Mucosa of descending colon (tissue), 3 donors: ENCODE results near the gene YIPF3. TPM values are rescaled to one million over a fixed set of nuclear protein-coding genes. Genes with fewer than 3 reads are reported as not detected.
A peak's percentile ranks its signal among the peaks of the same experiment; 100 is the strongest.

Experiments
- ATAC-seq: fragments of 200-7000 bp; cut with Tn5 transposase; one replicate; pipeline ENCODE4 v1.9.1; 2020; ENCODE audit warnings: mild to moderate bottlenecking, moderate library complexity
- DNase-seq, 3 donors: peaks; one replicate each; pipeline ENCODE4 v3.0.0-alpha.2; 2020
- H3K36me3 ChIP-seq: fragments of 200-600 bp; one replicate; pipeline ENCODE4 v1.8.0; 2021; ENCODE audit warnings: low read depth, mild to moderate bottlenecking
- H3K4me1 ChIP-seq: fragments of 200-600 bp; one replicate; pipeline ENCODE4 v1.8.0; 2021; ENCODE audit warnings: low read depth, mild to moderate bottlenecking
- H3K4me3 ChIP-seq: fragments of 200-600 bp; one replicate; pipeline ENCODE4 v1.8.0; 2021; ENCODE audit warnings: mild to moderate bottlenecking
- H3K9me3 ChIP-seq: fragments of 200-600 bp; one replicate; pipeline ENCODE4 v1.8.0; 2021; ENCODE audit warnings: mild to moderate bottlenecking
- intact Hi-C, 2 donors: fragments of 100-400 bp; cut with DNase I in 1 of 2; cut with micrococcal nuclease in 1 of 2; formaldehyde crosslinking; loops; one replicate each; pipeline versions ENCODE4 v1.11.0 to v1.11.1; 2022; cut with DNase I, micrococcal nuclease
- total RNA-seq, 3 donors: library from RNA; stranded (reverse); fragmentation: NEBNext Ultra II Directional in 2 of 3; extraction: Animal tissue kit (Norgen Biotek cat#: 25700) in 2 of 3; gene quantifications; one replicate each; pipeline versions ENCODE4 v1.2.1 to v1.2.4, GENCODE V29; 2021 to 2023
- TF ChIP-seq, protein P1 (sequence below): fragments of 200-600 bp; IDR thresholded peaks from one replicate; pipeline ENCODE4 v1.8.0; 2022; ENCODE audit warnings: antibody characterized with exemption, mild to moderate bottlenecking
- donor health status: DM: no; HTN: no; CAD: no; lungs with moderate emphysema.
- donor health status: DM: no; HTN: no; CAD: no.
- donor health status: DM: no; HTN: yes; CAD: no.

The YIPF3 gene
- total RNA-seq, 3 donors from 2014 or later, result 88.4 to 131 (median 105) TPM

DNA sequence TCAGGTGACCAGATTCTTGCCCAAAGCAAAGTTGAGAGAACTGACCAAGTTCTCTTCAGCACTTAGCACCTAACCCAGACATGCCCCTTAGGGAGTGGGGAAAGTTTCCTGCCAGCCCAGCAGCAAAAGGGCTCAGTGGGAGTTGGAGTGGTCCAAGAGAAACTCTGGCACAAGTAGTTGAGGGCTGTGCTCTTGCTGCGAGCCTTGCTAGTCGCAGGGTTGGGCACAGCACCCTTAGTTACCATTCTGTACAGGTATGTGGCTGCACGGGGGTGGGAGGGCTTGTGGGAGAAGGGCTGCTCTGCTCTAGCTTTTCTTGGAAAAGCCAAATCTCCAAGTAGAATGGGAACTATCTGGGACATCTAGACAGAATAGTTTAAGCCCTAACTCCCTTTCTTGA is 6.6 kb upstream of the YIPF3 start:
- no peak for DNase-seq
- Histone ChIP-seq H3K9me3 (no peaks in the 10 kb centered on the region), H3K36me3 (no peaks in the 10 kb centered on the region), H3K4me1 (peaks cover 2% of the 10 kb centered on the region), H3K4me3 (no peak overlapping the region)
- intact Hi-C loops, result no loop called here
- no peak for ATAC-seq
- TF ChIP-seq, protein P1, sequence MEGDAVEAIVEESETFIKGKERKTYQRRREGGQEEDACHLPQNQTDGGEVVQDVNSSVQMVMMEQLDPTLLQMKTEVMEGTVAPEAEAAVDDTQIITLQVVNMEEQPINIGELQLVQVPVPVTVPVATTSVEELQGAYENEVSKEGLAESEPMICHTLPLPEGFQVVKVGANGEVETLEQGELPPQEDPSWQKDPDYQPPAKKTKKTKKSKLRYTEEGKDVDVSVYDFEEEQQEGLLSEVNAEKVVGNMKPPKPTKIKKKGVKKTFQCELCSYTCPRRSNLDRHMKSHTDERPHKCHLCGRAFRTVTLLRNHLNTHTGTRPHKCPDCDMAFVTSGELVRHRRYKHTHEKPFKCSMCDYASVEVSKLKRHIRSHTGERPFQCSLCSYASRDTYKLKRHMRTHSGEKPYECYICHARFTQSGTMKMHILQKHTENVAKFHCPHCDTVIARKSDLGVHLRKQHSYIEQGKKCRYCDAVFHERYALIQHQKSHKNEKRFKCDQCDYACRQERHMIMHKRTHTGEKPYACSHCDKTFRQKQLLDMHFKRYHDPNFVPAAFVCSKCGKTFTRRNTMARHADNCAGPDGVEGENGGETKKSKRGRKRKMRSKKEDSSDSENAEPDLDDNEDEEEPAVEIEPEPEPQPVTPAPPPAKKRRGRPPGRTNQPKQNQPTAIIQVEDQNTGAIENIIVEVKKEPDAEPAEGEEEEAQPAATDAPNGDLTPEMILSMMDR, result no peak

DNA sequence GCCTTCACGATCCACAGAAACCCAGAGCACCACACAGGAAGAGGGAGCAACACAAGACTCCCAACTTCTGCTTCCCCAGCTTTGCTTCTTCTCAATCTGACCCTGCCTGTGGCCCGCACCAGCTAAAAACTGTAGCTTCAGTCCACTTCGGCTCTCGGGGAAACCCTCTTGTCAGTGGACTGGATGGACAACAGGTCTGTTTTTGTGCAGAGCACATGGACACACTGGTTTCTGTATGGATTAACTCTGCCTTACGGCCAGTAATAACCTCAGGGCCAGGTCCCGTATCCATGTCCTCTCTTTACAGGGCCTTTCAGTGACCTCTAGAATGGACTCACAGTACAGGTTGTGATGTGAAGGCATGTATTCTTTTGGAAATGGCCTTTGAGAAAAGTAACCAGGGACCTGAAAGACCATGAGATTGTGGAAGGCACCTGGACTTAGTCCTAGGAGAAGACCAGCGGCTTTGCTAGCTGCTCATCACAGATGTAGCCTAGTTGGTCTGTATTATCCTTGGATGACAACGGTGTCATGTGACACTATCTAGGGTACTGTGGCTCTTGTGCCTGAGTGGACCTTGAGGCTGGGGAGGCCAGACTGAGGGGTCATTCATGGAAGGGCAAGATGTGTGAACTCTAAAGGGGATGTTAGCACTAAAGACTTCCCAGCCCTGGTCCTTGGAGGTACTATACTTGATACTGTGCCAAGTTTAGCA is 6.0 kb upstream of the YIPF3 start:
- ATAC-seq (no peak), DNase-seq (no peak)
- TF ChIP-seq, protein P1, result no peak
- Histone ChIP-seq H3K9me3 (no peaks in the 10 kb centered on the region), H3K4me1 (peaks cover 8% of the 10 kb centered on the region), H3K36me3 (no peaks in the 10 kb centered on the region), H3K4me3 (no peak overlapping the region)
- intact Hi-C loops, result no loop called here

DNA sequence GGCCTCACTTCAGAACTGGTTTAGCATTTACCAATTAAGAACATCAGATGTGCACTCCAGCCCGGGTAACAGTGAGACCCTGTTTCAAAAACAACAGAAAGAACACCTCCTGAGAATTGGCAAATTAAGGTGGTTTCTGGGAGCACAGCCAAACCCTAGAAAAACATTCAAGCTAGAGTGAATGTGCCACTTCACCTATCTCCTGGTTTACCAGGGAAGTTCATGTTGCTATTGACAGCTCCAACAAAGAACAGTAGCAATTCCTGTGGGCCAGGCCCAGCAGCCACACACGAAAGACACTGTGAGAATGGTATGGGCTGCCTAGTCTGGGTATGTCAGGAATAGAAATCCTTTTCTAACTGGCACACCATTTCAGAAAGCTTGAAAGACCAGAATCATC is 5.1 kb upstream of the YIPF3 start:
- intact Hi-C loops, result no loop called here
- no peaks in the 10 kb centered on the region for H3K36me3 ChIP-seq
- H3K9me3 ChIP-seq, result no peaks in the 10 kb centered on the region
- TF ChIP-seq, protein P1, result no peak
- DNase-seq, result no peak
- H3K4me3 ChIP-seq, result no peak overlapping the region
- H3K4me1 ChIP-seq, result peaks cover 10% of the 10 kb centered on the region
- no peak for ATAC-seq

DNA sequence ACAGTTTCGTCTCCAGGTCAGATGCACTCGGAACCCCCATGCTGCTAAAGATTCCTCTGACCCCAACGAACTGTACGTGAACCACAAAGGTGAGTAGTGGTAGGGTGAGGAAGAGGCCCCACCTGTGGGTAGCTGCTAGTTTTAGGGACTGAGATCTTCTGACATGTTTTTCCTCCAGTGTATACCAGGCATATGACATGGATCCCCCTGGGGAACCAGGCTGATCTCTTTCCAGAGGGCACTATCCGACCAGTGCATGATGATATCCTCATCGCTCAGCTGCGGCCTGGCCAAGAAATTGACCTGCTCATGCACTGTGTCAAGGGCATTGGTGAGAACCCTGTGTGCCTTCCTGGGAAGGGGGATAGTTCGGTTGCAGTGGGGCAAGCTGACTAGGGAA is 3.4 kb upstream of the YIPF3 start:
- TF ChIP-seq, protein P1, result no peak
- no peaks in the 10 kb centered on the region for H3K9me3 ChIP-seq
- H3K4me1 ChIP-seq, result peaks cover 19% of the 10 kb centered on the region
- H3K4me3 ChIP-seq, result no peak overlapping the region
- DNase-seq, result no peak
- ATAC-seq, result no peak
- no peaks in the 10 kb centered on the region for H3K36me3 ChIP-seq
- intact Hi-C loops, result no loop called here

DNA sequence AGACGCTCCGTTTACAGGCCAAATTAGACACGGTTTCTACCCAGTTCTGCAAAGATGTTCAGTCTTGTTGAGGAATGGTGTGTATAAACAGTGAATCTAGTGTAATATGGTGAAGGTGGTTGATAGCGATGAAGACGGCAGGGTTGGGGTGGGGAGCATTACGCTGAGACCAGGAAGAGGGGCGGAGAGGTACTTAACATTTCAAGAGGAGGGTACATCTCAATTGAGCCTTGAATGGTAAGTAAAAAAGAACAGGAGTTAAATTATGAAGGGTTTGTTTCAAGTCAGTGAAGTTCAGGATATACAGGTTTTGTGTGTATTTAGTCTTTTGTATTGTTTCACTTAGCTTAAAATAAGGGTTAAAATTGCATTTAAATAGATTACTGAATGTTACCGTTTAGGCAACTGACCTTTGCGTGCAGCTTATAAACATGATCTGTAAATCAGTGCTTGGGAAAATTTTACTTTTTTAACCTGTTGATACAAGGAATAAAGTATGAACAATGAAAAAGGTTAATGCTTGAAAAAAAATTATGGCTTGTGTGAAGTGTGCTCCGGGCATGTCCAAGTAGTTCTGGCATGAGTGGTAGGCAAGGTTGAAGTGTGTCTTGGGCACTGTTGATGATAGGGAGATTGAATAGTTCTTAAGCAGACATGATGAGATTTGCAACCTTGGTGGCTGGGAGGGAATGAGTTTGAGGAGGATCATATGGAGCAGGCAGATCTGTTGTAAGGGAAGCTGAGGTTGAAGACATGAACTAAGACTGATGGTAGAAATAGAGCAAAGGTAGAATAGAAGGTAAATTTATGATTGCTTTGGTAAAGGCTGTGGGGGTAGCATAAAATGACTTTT is 1.0 kb upstream of the YIPF3 start:
- ATAC-seq (peak; percentile 9), DNase-seq (no peak)
- H3K36me3 ChIP-seq, result no peaks in the 10 kb centered on the region
- H3K4me3 ChIP-seq, result peak overlapping the region; percentile 82
- TF ChIP-seq, protein P1, result no peak
- H3K4me1 ChIP-seq, result peaks cover 24% of the 10 kb centered on the region
- intact Hi-C loops, result no loop called here
- H3K9me3 ChIP-seq, result no peaks in the 10 kb centered on the region
